GM12872 (cell line): ENCODE results near the gene SCAF4.

Source experiments
- TF ChIP-seq, protein P1 (sequence below): IDR thresholded peaks from 3 replicates; pipeline ENCODE4 v1.5.1; 2011; ENCODE audit warnings: low read depth, mild to moderate bottlenecking, low read length, moderate library complexity; ENCODE audit not compliant: insufficient read depth

Gene SCAF4

DNA sequence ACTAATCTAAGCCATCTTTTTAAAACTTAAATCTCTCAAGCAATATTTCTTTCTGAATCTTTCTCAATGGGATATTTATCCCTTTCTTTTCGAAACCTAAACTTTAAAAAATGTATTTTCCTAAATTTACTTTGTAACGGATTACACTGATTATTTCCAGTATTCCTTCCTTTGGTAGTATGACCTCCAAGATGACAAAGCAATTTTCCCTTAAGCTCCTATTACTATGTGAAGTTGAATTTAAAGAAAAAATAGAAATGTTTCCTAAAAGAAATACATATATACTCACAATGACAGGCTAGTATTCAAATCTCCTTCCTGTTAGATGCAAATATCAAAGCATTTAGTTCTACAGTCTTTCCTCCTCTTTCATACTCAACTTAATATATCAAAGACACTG is 15.8 kb downstream of the SCAF4 start:
- TF ChIP-seq, protein P1, sequence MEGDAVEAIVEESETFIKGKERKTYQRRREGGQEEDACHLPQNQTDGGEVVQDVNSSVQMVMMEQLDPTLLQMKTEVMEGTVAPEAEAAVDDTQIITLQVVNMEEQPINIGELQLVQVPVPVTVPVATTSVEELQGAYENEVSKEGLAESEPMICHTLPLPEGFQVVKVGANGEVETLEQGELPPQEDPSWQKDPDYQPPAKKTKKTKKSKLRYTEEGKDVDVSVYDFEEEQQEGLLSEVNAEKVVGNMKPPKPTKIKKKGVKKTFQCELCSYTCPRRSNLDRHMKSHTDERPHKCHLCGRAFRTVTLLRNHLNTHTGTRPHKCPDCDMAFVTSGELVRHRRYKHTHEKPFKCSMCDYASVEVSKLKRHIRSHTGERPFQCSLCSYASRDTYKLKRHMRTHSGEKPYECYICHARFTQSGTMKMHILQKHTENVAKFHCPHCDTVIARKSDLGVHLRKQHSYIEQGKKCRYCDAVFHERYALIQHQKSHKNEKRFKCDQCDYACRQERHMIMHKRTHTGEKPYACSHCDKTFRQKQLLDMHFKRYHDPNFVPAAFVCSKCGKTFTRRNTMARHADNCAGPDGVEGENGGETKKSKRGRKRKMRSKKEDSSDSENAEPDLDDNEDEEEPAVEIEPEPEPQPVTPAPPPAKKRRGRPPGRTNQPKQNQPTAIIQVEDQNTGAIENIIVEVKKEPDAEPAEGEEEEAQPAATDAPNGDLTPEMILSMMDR, result no peak

GRCh38 chr21:31714741-31715365 is 17.1 kb downstream of the SCAF4 start:
- TF ChIP-seq, protein P1, result no peak

GRCh38 chr21:31713973-31714740 is 17.8 kb downstream of the SCAF4 start:
- TF ChIP-seq, protein P1, result no peak

DNA sequence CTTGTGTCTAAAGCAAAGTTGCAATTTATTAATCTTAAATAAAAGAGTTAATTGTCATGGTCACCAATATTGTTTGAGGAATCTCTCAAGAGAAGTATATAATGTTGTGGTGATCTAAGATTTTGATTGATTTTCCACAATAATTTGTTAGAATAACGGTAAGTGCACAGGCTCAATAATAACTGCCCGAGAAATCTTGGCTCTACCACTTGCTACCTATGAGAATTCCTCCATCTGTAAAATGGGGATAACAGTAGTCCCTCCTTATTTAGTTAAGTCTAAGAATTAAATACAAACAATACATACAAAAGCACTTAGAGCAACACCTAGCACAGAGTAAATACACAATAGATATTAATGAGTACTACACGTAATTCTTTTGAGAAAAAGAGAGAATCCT is 18.8 kb downstream of the SCAF4 start:
- TF ChIP-seq, protein P1, result no peak

DNA sequence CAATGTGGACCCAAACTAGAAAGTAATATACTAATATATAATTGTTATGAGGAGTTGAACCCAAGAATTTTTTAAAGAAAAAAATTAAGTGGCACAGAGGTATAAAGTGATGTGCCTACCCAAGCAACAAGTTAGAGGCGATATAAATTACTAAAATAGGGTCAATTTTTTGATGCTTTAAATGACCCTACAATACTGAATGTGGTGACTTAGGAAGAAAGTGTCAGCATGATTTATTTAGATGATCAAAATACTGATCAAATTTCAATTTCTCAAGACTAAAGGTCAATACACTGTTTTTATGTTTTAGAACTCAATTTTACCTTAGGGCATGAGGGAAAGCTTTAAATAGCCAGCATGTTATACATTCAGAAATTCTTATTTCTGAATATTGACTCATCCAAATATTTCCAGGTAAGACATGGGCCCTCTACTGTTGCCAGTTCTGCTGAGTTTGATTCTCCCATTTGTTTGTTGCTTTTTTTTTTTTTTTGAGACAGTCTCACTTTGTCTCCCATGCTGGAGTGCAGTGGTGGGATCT is 20.1 kb downstream of the SCAF4 start:
- TF ChIP-seq, protein P1, result no peak

DNA sequence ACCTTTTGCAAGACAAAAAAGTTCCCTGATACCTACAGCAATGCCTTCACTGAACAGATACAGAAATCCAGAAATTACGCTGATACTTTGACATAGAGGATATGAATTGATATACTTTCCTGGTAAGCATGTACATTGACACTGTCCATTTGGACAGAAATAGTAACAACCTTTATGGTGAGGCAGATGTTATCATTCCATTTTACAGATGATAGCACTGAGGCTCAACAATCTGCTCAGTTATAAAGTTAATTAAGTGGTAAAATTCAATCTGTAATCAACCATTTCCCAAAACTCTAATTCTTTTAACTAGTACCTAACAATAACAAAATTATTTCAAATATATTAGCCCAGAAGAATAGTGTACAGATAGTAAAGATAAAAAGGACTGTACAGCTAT is 20.6 kb downstream of the SCAF4 start:
- TF ChIP-seq, protein P1, result no peak

GRCh38 chr21:31710586-31710985 is 21.3 kb downstream of the SCAF4 start:
- TF ChIP-seq, protein P1, result no peak
